ENCODE results near the gene ETNK2.

ETNK2 gene

GRCh38 chr1:204151552-204152309 lies at the start of gene ETNK2:
ETNK2 (minus strand) TSS chr1:204152044; CDS start chr1:204151852, 192 bp downstream.
- DNase-seq (ENCODE audit: low read depth), result no peak

GRCh38 chr1:204201348-204202040 lies 49.6 kb upstream of the ETNK2 start:
- no peak for DNase-seq (ENCODE audit: low read depth)

GRCh38 chr1:204199579-204199978 lies 47.7 kb upstream of the ETNK2 start:
- DNase-seq (ENCODE audit: low read depth), result no peak

- peak; percentile 76 for DNase-seq (ENCODE audit: low read depth)
Observed at GRCh38 chr1:204198348-204199340, 46.8 kb upstream of the ETNK2 start.

GRCh38 chr1:204197068-204197467 lies 45.2 kb upstream of the ETNK2 start:
- DNase-seq (ENCODE audit: low read depth), result no peak

- DNase-seq (ENCODE audit: low read depth), result no peak
Observed at GRCh38 chr1:204196068-204196795, 44.4 kb upstream of the ETNK2 start, which contains the start of gene KISS1. KISS1 (minus strand) TSS chr1:204196491; CDS start chr1:204192876, 3,615 bp downstream.

GRCh38 chr1:204194771-204195170 lies 42.9 kb upstream of the ETNK2 start:
- DNase-seq (ENCODE audit: low read depth), result no peak

- DNase-seq (ENCODE audit: low read depth), result no peak
Observed at GRCh38 chr1:204194080-204194479, 42.2 kb upstream of the ETNK2 start.

- DNase-seq (ENCODE audit: low read depth), result no peak
Observed at GRCh38 chr1:204192589-204193352, 40.9 kb upstream of the ETNK2 start.

- no peak for DNase-seq (ENCODE audit: low read depth)
Observed at GRCh38 chr1:204192046-204192445, 40.2 kb upstream of the ETNK2 start.

GRCh38 chr1:204191456-204191855 lies 39.6 kb upstream of the ETNK2 start:
- DNase-seq (ENCODE audit: low read depth), result no peak

- no peak for DNase-seq (ENCODE audit: low read depth)
Observed at GRCh38 chr1:204190212-204191211, 38.7 kb upstream of the ETNK2 start.

GRCh38 chr1:204188959-204189639 lies 37.3 kb upstream of the ETNK2 start:
- no peak for DNase-seq (ENCODE audit: low read depth)

GRCh38 chr1:204186597-204186996 lies 34.8 kb upstream of the ETNK2 start:
- DNase-seq (ENCODE audit: low read depth), result no peak

- DNase-seq (ENCODE audit: low read depth), result no peak
Observed at GRCh38 chr1:204181116-204181515, 29.3 kb upstream of the ETNK2 start.

- no peak for DNase-seq (ENCODE audit: low read depth)
Observed at GRCh38 chr1:204180133-204180532, 28.3 kb upstream of the ETNK2 start.

- no peak for DNase-seq (ENCODE audit: low read depth)
Observed at GRCh38 chr1:204178487-204179281, 26.8 kb upstream of the ETNK2 start.

- DNase-seq (ENCODE audit: low read depth), result no peak
Observed at GRCh38 chr1:204177133-204177532, 25.3 kb upstream of the ETNK2 start.

Measured in HS-27A (cell line).